GM19023 (cell line): Measurements from ENCODE around the gene PITPNB.

Source experiments
- ATAC-seq: cut with Tn5 transposase; IDR thresholded peaks from one replicate; pipeline ENCODE4 v1.9.1; 2021; ENCODE audit warnings: mild to moderate bottlenecking, moderate library complexity; ENCODE audit not compliant: unreplicated experiment

Gene PITPNB

GRCh38 chr22:27881421-27881820 lies 37.6 kb downstream of the PITPNB start:
- no peak for ATAC-seq

DNA sequence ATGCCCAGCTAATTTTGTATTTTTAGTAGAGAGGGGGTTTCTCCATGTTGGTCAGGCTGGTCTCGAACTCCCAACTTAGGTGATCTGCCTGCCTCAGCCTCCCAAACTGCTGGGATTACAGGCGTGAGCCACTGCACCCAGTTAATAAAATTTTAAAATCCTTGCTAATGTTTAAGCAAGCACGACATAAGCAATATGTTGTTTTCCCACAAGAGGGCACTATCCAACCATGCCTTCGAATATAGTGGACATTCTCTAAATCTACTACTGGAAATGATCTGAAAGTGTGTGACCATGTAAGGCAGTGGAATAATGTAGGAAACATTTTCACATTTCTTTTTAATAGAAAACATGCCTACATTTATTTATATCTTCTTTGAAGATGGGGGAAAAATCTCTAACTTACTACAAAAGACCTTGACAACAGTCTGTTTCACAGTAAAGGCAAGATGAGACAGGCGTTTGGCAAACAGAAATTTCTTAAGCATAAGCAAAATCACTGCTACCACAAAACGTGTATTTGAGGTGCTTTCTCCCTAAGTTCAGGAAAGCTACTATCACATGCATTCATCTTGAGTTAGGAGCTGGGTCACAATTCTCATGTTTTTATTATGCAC lies 38.2 kb downstream of the PITPNB start:
- no peak for ATAC-seq

DNA sequence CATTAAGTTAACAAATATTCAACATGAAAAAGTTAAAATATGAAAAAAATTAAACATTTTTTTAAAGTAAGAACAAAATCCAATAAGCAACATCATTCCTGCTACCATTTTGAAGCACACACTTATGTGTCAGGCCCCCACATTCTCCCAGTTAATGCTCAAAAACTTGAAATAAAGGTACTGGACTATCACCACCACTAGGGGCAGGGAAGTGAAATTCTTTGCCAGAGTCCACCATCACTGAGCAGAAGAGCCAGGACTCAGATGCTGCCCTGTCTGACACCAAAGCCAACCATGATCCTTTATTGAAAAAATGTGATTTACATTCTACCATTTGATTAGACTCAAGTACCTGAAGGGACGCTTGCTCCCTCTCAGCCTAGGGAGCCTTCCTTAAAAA lies 39.1 kb downstream of the PITPNB start:
- no peak for ATAC-seq

DNA sequence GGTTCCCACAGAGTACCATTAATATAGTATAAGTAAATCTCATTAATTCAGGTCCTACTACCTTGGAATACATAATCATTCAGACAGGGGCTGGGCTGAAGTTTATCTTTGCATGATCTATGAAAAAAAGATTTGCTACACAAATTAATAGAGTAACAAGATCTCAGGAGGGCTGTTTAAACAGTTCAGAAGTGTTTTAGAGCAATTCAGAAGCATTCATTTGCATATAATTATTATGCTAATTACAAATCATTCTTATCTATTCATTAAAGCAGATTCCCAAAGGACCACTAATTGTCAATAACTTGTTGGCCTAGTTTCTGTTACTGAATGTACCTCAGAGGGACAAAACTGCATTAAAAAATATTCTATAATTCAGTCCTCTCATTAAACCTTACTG lies 40.5 kb downstream of the PITPNB start:
- ATAC-seq, result no peak

GRCh38 chr22:27877501-27877900 lies 41.6 kb downstream of the PITPNB start:
- ATAC-seq, result no peak

GRCh38 chr22:27876684-27877083 lies 42.4 kb downstream of the PITPNB start:
- no peak for ATAC-seq

- ATAC-seq, result no peak
Observed at GRCh38 chr22:27875951-27876350, 43.1 kb downstream of the PITPNB start.

DNA sequence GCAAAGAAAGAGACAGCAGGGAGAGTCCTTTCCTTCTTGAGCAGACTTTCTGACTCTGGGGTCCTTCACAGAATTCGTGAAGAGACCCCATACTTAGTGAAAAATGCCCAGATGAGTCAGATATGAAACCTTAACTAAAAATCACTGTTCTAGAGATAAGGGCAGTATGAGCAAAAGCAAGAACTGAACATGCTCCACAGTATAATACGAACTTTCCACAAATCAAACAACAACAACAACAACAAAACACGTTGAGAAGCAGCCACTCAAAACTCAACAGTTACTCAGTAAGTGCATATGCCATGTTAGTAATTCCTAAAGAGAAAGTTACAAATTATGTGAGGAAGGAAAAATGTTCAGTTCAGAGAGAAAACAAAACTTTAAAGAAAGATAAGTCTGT lies 44.3 kb downstream of the PITPNB start:
- no peak for ATAC-seq

DNA sequence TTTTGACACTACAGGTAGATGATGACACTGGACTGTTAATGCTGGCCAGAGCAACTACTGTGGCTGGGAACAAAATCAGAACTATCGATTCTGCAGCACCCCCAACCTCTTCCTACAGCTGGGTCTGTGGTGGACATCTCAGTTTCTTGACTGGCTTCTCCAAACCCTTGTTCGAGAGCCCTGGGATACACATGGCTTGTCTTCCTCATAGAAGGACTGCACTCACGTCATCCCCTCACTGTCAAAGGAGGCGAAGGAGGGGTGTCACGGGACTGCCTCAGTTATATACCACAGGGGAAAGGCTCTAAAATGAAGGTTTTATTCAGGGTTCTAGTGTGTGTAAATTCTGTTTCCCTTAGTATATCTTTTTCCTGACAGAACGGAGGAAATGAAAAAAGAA lies 44.9 kb downstream of the PITPNB start:
- no peak for ATAC-seq

- no peak for ATAC-seq
Observed at GRCh38 chr22:27873472-27873871, 45.6 kb downstream of the PITPNB start.

GRCh38 chr22:27872488-27872887 lies 46.6 kb downstream of the PITPNB start:
- no peak for ATAC-seq

DNA sequence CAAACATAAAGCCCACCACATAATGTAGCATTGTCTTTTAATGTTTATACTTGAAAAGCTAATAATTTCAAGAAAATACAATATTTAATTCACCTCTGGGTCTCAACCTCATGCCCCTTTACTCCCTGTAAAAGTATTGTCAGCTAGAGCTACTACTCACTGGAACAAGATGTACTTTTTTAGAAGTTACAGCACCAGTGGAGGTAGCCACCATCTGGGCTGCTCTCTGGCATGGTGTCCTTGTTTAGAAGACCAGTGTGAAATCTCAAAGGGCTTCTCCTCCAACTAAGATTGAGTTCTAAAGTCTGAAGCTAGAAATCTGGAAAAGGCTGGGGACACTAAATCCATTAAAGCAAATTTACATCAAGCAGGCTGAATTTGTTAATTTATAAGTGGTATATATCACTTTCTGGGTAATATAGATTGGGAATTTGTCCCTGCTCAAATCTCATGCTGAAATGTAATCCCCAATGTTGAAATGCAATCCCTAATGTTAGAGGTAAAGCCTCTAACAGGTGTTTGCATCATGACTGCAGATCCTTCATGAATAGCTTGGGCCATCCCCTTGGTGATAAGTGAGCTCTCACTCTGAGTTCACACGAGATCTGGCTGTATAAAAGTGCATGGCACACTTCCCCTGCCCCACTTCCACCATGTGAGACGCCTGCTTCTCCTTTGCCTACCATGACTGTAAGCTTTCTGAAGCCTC lies 47.6 kb downstream of the PITPNB start:
- ATAC-seq, result no peak

DNA sequence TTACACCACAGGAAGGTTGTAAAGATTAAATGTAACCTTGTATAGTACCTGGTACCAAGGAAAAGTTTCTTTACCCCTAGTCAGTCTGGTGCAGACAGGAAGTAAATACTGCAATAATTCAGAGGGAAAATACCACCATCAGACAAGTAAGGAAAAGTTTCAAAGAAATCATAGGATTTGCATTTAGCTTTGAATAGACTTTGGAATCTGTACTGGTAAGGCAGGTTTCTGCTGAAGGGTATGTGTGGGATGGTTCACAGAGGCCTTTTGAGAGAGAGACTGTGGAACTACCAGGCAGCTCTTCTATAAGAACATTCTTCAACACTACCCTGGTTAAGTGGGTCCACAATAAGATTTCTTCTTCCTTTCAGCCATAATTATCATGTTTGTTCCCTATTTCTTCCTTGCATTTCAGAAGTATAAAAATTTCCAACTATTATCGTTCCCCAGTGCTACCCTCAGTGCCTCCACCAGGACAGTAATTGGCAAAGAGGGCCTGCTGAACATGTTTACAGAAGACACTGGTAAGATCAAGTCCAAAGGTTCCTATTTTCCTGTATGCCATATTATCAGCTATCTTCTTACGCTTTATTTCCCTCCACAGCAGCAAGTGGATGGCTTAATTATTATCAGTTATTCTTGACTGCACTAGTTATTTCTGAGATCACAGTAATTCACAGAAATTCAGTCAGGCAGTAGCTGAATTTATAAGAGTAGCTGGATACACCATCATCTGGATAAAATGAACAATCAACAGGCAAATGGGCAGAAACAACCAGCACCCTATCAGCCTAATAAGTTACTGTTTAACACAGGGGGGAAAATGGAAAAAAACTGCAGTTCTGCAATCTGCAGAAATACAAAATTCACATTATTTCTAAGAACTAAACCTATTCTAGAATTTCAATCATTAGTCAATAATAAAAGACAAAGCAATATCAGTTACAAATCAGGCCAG lies 48.5 kb downstream of the PITPNB start:
- no peak for ATAC-seq

DNA sequence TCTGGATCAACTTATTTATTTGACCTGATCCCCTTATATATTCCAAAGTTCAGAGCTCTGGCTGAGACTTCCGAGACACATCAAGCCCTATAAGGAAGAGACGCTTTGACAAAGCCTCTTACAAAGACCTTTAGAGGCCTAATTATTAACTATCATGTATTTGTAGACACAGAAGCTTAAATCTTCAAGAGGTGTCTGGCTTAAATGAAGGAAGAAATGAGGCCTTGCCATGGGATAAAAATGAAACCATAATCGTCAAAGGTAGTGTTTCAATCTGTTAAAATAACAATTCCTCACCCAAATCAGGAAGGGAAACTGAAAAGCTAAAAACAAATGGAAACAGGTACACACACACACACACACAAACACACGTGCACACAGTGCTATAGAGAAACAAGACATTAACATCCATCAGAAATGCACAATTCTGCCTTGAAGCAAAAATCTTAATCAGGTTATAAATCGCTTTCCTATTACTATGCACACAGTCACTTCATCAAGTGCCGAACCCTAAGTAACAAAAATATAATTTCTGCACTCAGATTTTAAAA lies 50.2 kb downstream of the PITPNB start:
- ATAC-seq, result no peak

DNA sequence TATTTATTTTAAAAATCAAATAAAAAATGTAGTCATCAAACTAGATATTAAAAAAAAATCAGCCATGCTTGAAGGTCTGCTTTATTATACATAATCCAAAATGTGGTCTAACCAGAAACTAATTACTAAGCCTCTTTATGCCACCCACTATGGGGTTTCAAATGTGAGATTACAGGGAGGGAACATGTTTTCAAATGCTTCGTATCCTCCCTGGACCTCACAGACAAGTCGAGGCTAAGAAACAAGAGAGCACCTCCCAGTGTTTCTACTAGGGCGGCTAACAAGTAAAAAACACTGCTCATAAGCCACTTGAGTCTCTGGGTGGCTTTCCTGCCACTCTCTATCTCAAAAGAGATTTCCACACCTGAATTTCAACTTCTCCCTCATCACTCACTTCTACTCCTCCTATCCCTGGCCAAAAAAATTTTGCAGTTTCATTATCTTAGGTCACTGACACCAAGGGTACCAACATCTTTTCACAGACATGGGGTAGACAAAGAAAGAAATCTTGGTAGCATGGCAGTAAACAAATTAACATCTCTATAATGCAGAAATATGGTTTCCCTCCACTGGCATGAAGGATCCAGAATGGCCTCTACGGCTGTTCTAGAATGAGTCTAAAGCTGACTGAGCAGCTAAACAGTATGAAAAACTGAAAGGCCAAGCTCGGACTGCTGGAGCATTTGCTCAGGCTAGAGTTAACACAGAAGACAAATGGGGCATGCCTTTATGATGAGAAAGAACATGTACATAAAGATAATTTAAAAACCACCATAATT lies 50.9 kb downstream of the PITPNB start:
- no peak for ATAC-seq

DNA sequence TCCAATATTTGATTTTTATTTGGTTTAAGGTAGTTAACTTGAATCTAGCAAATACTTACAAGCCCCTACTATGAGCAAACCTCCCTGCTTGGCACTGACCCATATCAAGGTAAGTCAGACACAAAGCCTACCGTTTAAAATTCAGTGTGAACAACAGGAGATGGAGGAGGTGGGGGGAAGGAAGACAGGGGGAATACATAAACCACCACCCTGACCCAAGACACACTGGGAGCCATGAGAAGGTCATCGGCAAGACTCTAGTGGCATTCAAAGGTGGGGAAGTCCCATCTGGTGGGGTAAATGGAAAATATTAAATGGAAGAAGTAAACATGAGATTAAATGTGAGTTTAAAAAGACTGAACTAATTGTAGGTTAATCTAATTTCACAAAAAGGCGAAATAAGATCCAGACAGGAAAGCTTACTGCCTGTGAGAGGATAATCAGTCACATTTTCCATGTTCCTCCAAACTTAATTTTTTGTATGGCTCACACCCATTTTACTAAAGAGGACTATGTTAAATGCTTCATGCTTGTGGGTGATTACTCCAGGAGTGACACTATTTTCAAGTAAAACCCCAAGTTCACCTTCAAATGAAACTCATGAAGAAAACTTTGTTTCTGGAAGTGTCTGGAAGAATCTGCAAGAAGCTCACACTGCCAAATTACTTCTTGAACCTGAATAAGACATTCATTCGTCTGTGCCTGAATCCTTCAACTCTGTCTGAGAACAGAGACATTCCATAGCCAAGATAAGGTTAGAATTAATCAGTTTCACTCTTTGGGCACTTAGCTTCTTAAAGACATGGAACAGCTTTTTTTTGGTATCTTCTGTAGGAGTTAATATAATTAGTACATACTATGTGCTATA lies 51.7 kb downstream of the PITPNB start:
- no peak for ATAC-seq

GRCh38 chr22:27866135-27867084 lies 52.6 kb downstream of the PITPNB start:
- no peak for ATAC-seq

- no peak for ATAC-seq
Observed at GRCh38 chr22:27865496-27865895, 53.6 kb downstream of the PITPNB start.

- ATAC-seq, result no peak
Observed at GRCh38 chr22:27863556-27863955, 55.5 kb downstream of the PITPNB start.
